Nephron progenitor cell (in vitro differentiated cells): ENCODE measurements around the gene NTRK2.

ENCODE experiments used
- DNase-seq: peaks from one replicate; pipeline ENCODE4 v3.0.0; 2021
- H3K27ac Mint-ChIP-seq: 2 replicates; pipeline ENCODE4 v1.8.0; 2021; ENCODE audit warnings: mild to moderate bottlenecking, moderate library complexity, mixed read lengths
- H3K27me3 Mint-ChIP-seq: 2 replicates; pipeline ENCODE4 v1.8.0; 2021; ENCODE audit warnings: mild to moderate bottlenecking, low read depth, mixed read lengths; ENCODE audit not compliant: poor library complexity
- H3K36me3 Mint-ChIP-seq: 2 replicates; pipeline ENCODE4 v1.8.0; 2021; ENCODE audit warnings: low read depth, mixed read lengths
- H3K4me1 Mint-ChIP-seq: 2 replicates; pipeline ENCODE4 v1.8.0; 2021; ENCODE audit warnings: mixed read lengths
- H3K4me3 Mint-ChIP-seq: 2 replicates; pipeline ENCODE4 v1.8.0; 2021; ENCODE audit warnings: mild to moderate bottlenecking, moderate library complexity, mixed read lengths
- H3K9me3 Mint-ChIP-seq: 2 replicates; pipeline ENCODE4 v1.8.0; 2021; ENCODE audit warnings: mild to moderate bottlenecking, moderate library complexity, mixed read lengths
- TF ChIP-seq, protein P1 (sequence below): fragments of 200-600 bp; sonication (generic); IDR thresholded peaks from 2 replicates; pipeline ENCODE4 v1.5.0; 2021; ENCODE audit warnings: antibody characterized with exemption

Gene NTRK2

DNA sequence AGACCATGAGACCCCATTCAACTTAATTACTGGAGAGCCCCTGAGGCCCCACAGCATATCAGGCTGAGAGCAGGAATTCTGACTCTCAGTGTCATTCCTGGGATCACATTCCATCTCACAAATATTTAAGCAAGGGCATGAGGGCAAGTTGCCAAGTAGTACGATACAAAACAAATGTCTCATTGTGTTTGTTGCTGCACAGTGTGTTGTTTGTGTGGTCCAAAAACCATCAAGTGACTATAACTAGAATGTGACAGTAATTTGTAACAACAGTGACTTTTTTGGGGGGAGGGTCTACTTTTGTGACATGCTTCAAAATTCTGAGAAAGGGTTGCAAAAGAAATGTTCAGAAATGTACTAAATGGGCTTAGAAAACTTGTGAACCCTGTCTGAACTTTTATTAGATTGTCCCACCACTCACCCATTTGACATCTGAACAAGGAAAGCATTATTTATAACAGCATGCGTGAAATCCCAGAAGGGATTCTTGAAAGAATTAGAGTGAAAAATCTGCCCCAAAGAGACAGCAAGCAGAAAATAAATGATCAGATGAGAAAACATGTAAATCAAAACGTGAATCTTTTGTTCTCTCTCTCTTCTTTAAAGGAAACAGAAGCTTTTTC lies 347.0 kb downstream of the NTRK2 start:
- TF ChIP-seq, protein P1, sequence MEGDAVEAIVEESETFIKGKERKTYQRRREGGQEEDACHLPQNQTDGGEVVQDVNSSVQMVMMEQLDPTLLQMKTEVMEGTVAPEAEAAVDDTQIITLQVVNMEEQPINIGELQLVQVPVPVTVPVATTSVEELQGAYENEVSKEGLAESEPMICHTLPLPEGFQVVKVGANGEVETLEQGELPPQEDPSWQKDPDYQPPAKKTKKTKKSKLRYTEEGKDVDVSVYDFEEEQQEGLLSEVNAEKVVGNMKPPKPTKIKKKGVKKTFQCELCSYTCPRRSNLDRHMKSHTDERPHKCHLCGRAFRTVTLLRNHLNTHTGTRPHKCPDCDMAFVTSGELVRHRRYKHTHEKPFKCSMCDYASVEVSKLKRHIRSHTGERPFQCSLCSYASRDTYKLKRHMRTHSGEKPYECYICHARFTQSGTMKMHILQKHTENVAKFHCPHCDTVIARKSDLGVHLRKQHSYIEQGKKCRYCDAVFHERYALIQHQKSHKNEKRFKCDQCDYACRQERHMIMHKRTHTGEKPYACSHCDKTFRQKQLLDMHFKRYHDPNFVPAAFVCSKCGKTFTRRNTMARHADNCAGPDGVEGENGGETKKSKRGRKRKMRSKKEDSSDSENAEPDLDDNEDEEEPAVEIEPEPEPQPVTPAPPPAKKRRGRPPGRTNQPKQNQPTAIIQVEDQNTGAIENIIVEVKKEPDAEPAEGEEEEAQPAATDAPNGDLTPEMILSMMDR = no peak
- Mint-ChIP-seq H3K27ac (no peak overlapping the region), H3K4me1 (peaks cover 30% of the 10 kb centered on the region), H3K4me3 (no peak overlapping the region), H3K9me3 (no peaks in the 10 kb centered on the region), H3K36me3 (no peaks in the 10 kb centered on the region), H3K27me3 (peaks cover 7% of the 10 kb centered on the region)
- DNase-seq = no peak

DNA sequence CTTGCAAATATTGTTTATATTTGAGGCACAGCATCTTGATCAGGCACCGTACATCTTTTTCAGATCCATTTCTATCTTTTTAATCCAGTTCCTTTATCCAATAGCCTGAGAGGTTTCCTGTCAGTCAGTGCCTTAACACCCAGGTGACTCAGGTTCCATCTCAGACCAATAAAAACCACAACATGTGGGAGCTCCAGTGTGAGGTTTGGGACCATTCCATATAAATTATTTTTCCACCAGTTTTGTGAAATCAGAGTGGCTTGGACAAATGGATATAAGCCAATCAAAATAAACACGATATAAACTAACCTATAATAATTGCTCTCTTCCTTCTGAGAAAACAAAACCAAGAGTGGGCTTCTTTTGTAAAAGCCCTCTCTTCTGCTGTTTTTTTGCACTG lies 351.3 kb downstream of the NTRK2 start:
- DNase-seq = no peak
- Mint-ChIP-seq H3K9me3 (no peaks in the 10 kb centered on the region), H3K36me3 (no peaks in the 10 kb centered on the region), H3K4me1 (peaks cover 41% of the 10 kb centered on the region), H3K27me3 (peaks cover 2% of the 10 kb centered on the region), H3K27ac (no peak overlapping the region), H3K4me3 (no peak overlapping the region)
- TF ChIP-seq, protein P1 = no peak

DNA sequence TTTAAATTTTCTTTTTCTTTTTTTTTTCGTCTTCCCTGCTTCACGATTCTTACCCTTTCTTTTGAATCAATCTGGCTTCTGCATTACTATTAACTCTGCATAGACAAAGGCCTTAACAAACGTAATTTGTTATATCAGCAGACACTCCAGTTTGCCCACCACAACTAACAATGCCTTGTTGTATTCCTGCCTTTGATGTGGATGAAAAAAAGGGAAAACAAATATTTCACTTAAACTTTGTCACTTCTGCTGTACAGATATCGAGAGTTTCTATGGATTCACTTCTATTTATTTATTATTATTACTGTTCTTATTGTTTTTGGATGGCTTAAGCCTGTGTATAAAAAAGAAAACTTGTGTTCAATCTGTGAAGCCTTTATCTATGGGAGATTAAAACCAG lies 352.2 kb downstream of the NTRK2 start:
- Mint-ChIP-seq H3K4me1 (peaks cover 41% of the 10 kb centered on the region), H3K9me3 (no peaks in the 10 kb centered on the region), H3K36me3 (no peaks in the 10 kb centered on the region), H3K27me3 (peaks cover 2% of the 10 kb centered on the region), H3K4me3 (no peak overlapping the region), H3K27ac (no peak overlapping the region)
- DNase-seq = no peak
- TF ChIP-seq, protein P1 = no peak

DNA sequence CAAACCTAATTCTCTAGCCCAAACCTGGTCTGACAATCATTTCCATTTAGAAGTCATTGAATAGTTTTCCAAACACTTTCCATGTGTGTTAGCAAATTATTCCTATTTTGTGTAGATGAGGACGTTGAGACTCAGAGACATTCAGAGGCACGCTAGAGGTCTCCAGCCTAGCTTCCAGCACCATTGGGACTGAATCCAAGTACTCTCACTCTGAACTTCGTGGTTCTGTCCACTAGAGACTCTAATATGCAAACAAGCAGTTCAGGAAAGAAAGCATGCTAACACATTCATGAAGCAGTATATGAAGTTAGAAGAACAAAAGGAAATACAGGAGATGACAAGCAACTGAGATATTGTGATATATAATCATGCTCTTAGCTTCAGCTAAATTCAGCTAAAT lies 354.8 kb downstream of the NTRK2 start:
- no peak overlapping the region for H3K4me3 Mint-ChIP-seq
- DNase-seq = no peak
- H3K4me1 Mint-ChIP-seq = peaks cover 33% of the 10 kb centered on the region
- peaks cover 2% of the 10 kb centered on the region for H3K27me3 Mint-ChIP-seq
- TF ChIP-seq, protein P1 = no peak
- no peaks in the 10 kb centered on the region for H3K36me3 Mint-ChIP-seq
- peaks cover 6% of the 10 kb centered on the region for H3K9me3 Mint-ChIP-seq
- no peak overlapping the region for H3K27ac Mint-ChIP-seq

DNA sequence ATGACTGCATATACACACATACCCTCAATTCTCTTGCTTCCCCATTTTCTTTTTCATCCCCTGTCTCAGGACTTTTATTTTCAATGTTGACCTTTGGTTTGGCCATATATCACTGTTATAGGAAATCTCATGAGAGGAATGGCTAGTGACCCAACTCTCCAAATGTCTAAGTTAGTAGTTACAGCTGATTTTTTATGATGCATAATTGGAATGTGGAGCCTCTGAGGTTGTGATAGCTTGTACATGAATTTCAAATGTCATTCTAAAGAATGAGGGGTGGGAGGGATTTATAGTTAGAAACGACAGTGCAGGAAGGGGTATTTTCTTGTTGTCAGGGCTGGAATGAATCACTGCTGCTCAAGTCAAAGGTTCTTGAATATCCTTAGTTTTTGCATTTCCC lies 356.1 kb downstream of the NTRK2 start:
- no peaks in the 10 kb centered on the region for H3K36me3 Mint-ChIP-seq
- H3K4me1 Mint-ChIP-seq = peaks cover 33% of the 10 kb centered on the region
- TF ChIP-seq, protein P1 = no peak
- peaks cover 4% of the 10 kb centered on the region for H3K27me3 Mint-ChIP-seq
- H3K4me3 Mint-ChIP-seq = no peak overlapping the region
- H3K27ac Mint-ChIP-seq = no peak overlapping the region
- peaks cover 9% of the 10 kb centered on the region for H3K9me3 Mint-ChIP-seq
- DNase-seq = no peak

DNA sequence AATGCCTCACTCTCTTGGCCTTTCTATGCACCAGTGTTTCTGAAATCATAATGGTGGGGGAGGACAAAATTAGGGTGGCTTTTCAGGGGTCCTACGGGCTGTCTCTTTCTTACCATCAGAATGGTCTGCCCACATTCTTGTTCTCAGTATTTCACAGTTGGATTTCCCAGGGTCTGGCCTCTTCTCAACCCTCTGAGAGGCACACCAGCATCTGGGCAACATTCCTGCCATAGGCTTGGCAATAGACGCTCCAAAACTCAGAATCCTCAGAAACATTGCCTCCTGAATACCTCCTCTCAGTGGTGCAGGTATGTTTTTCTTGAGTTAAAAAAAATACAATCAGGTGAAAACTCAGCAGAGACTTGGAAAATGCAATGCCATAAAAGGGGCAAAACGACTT lies 358.3 kb downstream of the NTRK2 start:
- H3K9me3 Mint-ChIP-seq = peaks cover 24% of the 10 kb centered on the region
- no peak overlapping the region for H3K27ac Mint-ChIP-seq
- H3K27me3 Mint-ChIP-seq = peaks cover 4% of the 10 kb centered on the region
- no peak for DNase-seq
- TF ChIP-seq, protein P1 = no peak
- H3K4me3 Mint-ChIP-seq = no peak overlapping the region
- peaks cover 9% of the 10 kb centered on the region for H3K36me3 Mint-ChIP-seq
- peaks cover 27% of the 10 kb centered on the region for H3K4me1 Mint-ChIP-seq
